CD14-positive monocyte (primary cell): ENCODE results near the gene ELMOD1. TPM values are rescaled to one million over a fixed set of nuclear protein-coding genes. Genes with fewer than 3 reads are reported as not detected.

Source experiments
- DNase-seq, 3 donors: peaks; one replicate each; pipeline ENCODE4 v3.0.0-alpha.2; 2011 to 2022
- H2AFZ ChIP-seq: 2 replicates; pipeline ENCODE4 v1.6.0; 2012; ENCODE audit warnings: mild to moderate bottlenecking, low read depth, low read length, inconsistent platforms; ENCODE audit not compliant: insufficient read depth, poor library complexity, severe bottlenecking
- H3K27ac ChIP-seq, 2 donors: 1 replicate in 1 of 2; 2 replicates in 1 of 2; pipeline ENCODE4 v1.5.1; 2012 to 2013; ENCODE audit warnings: low read length in 2 of 2, control low read depth in 1 of 2, inconsistent platforms in 1 of 2, low read depth in 1 of 2, mild to moderate bottlenecking in 1 of 2
- H3K27me3 ChIP-seq, 2 donors: one replicate each; pipeline versions ENCODE4 v1.6.0 to v1.6.1; 2011 to 2013; ENCODE audit warnings: low read length in 2 of 2; ENCODE audit not compliant: control insufficient read depth in 2 of 2, insufficient read depth in 2 of 2
- H3K36me3 ChIP-seq, 2 donors: replicated peaks in 1 of 2; 1 replicate in 1 of 2; 2 replicates in 1 of 2; pipeline versions ENCODE4 v1.5.1 to v1.6.1; 2012 to 2013; ENCODE audit warnings: low read length in 2 of 2, control low read depth in 1 of 2, inconsistent platforms in 1 of 2, mild to moderate bottlenecking in 1 of 2; ENCODE audit not compliant: insufficient read depth in 2 of 2, control insufficient read depth in 1 of 2
- H3K4me1 ChIP-seq, 2 donors: 1 replicate in 1 of 2; 2 replicates in 1 of 2; pipeline versions ENCODE4 v1.5.1 to v1.6.1; 2012 to 2013; ENCODE audit warnings: low read length in 2 of 2, control low read depth in 1 of 2, inconsistent platforms in 1 of 2, mild to moderate bottlenecking in 1 of 2, moderate library complexity in 1 of 2; ENCODE audit not compliant: insufficient read depth in 2 of 2, control insufficient read depth in 1 of 2
- H3K4me2 ChIP-seq: replicated peaks from 2 replicates; pipeline ENCODE3; 2012; ENCODE audit warnings: low read length, moderate library complexity, mild to moderate bottlenecking; ENCODE audit not compliant: poor library complexity, severe bottlenecking; ENCODE audit errors: extremely low read depth
- H3K4me3 ChIP-seq, 3 experiments: fragments of 200-600 bp in 1 of 3; sonication (generic) in 1 of 3; replicated peaks in 1 of 3; 1 replicate in 2 of 3; 2 replicates in 1 of 3; pipeline ENCODE4 v1.5.1; 2011 to 2013; ENCODE audit warnings: low read length in 3 of 3, mild to moderate bottlenecking in 3 of 3, control low read depth in 2 of 3, low read depth in 2 of 3, inconsistent platforms in 1 of 3, moderate library complexity in 1 of 3
- H3K79me2 ChIP-seq: 2 replicates; pipeline ENCODE4 v1.6.0; 2012; ENCODE audit warnings: mild to moderate bottlenecking, control low read depth, inconsistent platforms, low read length, moderate library complexity; ENCODE audit not compliant: insufficient read depth
- H3K9ac ChIP-seq: 2 replicates; pipeline ENCODE4 v1.6.0; 2017; ENCODE audit warnings: low read length, mild to moderate bottlenecking; ENCODE audit not compliant: insufficient read depth, poor library complexity, severe bottlenecking
- H3K9me3 ChIP-seq, 2 donors: replicated peaks in 1 of 2; 1 replicate in 1 of 2; 2 replicates in 1 of 2; pipeline versions ENCODE4 v1.5.1 to v1.6.1; 2012 to 2013; ENCODE audit warnings: low read length in 2 of 2, control low read depth in 1 of 2; ENCODE audit not compliant: control insufficient read depth in 1 of 2, insufficient read depth in 1 of 2
- H4K20me1 ChIP-seq: 2 replicates; pipeline ENCODE4 v1.6.0; 2012; ENCODE audit warnings: mild to moderate bottlenecking, low read length, control low read depth, moderate library complexity; ENCODE audit not compliant: insufficient read depth
- H3K27ac Mint-ChIP-seq, 7 donors: one replicate each; pipeline ENCODE4 v1.8.0; 2020; ENCODE audit warnings: mild to moderate bottlenecking in 7 of 7, mixed read lengths in 7 of 7, moderate library complexity in 6 of 7, inconsistent platforms in 2 of 7
- H3K27me3 Mint-ChIP-seq, 3 donors: one replicate each; pipeline ENCODE4 v1.8.0; 2021 to 2022; ENCODE audit warnings: low read depth in 3 of 3, mild to moderate bottlenecking in 3 of 3, mixed read lengths in 3 of 3, moderate library complexity in 3 of 3, inconsistent platforms in 1 of 3
- H3K36me3 Mint-ChIP-seq, 2 donors: one replicate each; pipeline ENCODE4 v1.8.0; 2020; ENCODE audit warnings: mixed read lengths in 2 of 2, inconsistent platforms in 1 of 2, mild to moderate bottlenecking in 1 of 2
- H3K4me1 Mint-ChIP-seq: one replicate; pipeline ENCODE4 v1.8.0; 2020; ENCODE audit warnings: mild to moderate bottlenecking, mixed read lengths
- H3K4me3 Mint-ChIP-seq, 2 donors: one replicate each; pipeline ENCODE4 v1.8.0; 2020; ENCODE audit warnings: mild to moderate bottlenecking in 2 of 2, mixed read lengths in 2 of 2, moderate library complexity in 1 of 2
- H3K9me3 Mint-ChIP-seq, 7 donors: one replicate each; pipeline ENCODE4 v1.8.0; 2020 to 2022; ENCODE audit warnings: mixed read lengths in 7 of 7, mild to moderate bottlenecking in 6 of 7, moderate library complexity in 6 of 7, inconsistent platforms in 2 of 7
- WGBS: methylation state at CpG from one replicate; pipeline ENCODE4 v1.1.5; 2013; ENCODE audit warnings: missing lambda C conversion rate; ENCODE audit not compliant: insufficient coverage; 5-methylcytosine and 5-hydroxymethylcytosine counted together
- intact Hi-C, 2 donors: fragments of 100-400 bp; cut with micrococcal nuclease; formaldehyde crosslinking; loops; one replicate each; pipeline versions ENCODE4 v1.15.0 to v1.15.1; 2023
- polyA plus RNA-seq, 3 donors: library from polyadenylated mRNA; depleted of rRNA in 1 of 3; unstranded in 2 of 3; stranded (reverse) in 1 of 3; fragments of 300-500 nt in 2 of 3; fragments of >200 nt in 1 of 3; fragmentation: Illumina TruSeq in 2 of 3; gene quantifications; 1 replicate in 2 of 3; 2 replicates in 1 of 3; pipeline ENCODE4 v1.2.3, GENCODE V29; 2012 to 2021
- TF ChIP-seq, protein P1 (sequence below): fragments of 200-600 bp; IDR thresholded peaks from one replicate; pipeline ENCODE4 v1.8.0; 2022; ENCODE audit warnings: antibody characterized with exemption, mild to moderate bottlenecking

Gene ELMOD1
- polyA plus RNA-seq, 3 donors = not detected

DNA sequence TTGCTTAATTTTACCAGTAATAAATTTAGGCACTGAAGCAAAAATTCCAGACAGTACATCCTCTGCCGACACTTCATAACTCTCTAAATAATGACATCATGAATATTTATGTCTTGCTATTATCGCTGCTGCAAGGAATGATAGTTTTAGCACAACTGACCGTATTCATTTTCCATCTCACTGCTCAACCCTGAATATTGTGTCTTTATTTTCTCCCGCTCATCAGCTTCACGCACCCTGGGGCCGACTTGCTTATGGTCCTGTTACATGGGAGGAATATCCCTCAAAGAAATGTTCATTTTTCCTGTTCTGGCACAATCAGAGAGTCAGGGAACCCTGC is 87.7 kb downstream of the ELMOD1 start:
- H3K36me3 Mint-ChIP-seq = no peaks in the 10 kb centered on the region
- H3K9ac ChIP-seq = no peak overlapping the region
- H3K27me3 ChIP-seq = no peaks in the 10 kb centered on the region
- H4K20me1 ChIP-seq = no peaks in the 10 kb centered on the region
- TF ChIP-seq, protein P1, sequence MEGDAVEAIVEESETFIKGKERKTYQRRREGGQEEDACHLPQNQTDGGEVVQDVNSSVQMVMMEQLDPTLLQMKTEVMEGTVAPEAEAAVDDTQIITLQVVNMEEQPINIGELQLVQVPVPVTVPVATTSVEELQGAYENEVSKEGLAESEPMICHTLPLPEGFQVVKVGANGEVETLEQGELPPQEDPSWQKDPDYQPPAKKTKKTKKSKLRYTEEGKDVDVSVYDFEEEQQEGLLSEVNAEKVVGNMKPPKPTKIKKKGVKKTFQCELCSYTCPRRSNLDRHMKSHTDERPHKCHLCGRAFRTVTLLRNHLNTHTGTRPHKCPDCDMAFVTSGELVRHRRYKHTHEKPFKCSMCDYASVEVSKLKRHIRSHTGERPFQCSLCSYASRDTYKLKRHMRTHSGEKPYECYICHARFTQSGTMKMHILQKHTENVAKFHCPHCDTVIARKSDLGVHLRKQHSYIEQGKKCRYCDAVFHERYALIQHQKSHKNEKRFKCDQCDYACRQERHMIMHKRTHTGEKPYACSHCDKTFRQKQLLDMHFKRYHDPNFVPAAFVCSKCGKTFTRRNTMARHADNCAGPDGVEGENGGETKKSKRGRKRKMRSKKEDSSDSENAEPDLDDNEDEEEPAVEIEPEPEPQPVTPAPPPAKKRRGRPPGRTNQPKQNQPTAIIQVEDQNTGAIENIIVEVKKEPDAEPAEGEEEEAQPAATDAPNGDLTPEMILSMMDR = no peak
- no peak overlapping the region for H3K27ac ChIP-seq
- H3K27ac Mint-ChIP-seq = no peak overlapping the region
- H3K4me1 Mint-ChIP-seq = peaks cover 18% of the 10 kb centered on the region
- peaks cover 17 to 20% of the 10 kb centered on the region in 2 donors for H3K4me1 ChIP-seq
- WGBS = 71% methylated on average over 4 of the region's 6 CpGs
- no peak overlapping the region for H3K4me3 Mint-ChIP-seq
- no peak overlapping the region for H3K4me2 ChIP-seq
- peaks cover 0 to 6% (median 0%) of the 10 kb centered on the region in 7 donors for H3K9me3 Mint-ChIP-seq
- H3K9me3 ChIP-seq = no peaks in the 10 kb centered on the region
- no peak overlapping the region for H2AFZ ChIP-seq
- H3K27me3 Mint-ChIP-seq = peaks cover 5% of the 10 kb centered on the region in 3 donors
- intact Hi-C loops = no loop called here
- no peaks in the 10 kb centered on the region for H3K36me3 ChIP-seq
- no peak overlapping the region for H3K4me3 ChIP-seq
- no peak for DNase-seq
- no peaks in the 10 kb centered on the region for H3K79me2 ChIP-seq

- H3K4me3 Mint-ChIP-seq = no peak overlapping the region
- Histone ChIP-seq H3K9ac (no peak overlapping the region), H3K4me1 (peaks cover 21 to 22% of the 10 kb centered on the region in 2 donors), H3K4me3 (no peak overlapping the region), H2AFZ (no peak overlapping the region), H4K20me1 (no peaks in the 10 kb centered on the region), H3K27me3 (no peaks in the 10 kb centered on the region), H3K4me2 (no peak overlapping the region), H3K9me3 (no peaks in the 10 kb centered on the region), H3K27ac (no peak overlapping the region), H3K79me2 (no peaks in the 10 kb centered on the region), H3K36me3 (no peaks in the 10 kb centered on the region)
- no CpG with 5 or more reads among the region's 4 CpGs for WGBS
- no peak for DNase-seq
- H3K4me1 Mint-ChIP-seq = peaks cover 19% of the 10 kb centered on the region
- H3K9me3 Mint-ChIP-seq = peaks cover 0 to 6% (median 0%) of the 10 kb centered on the region in 7 donors
- H3K27ac Mint-ChIP-seq = no peak overlapping the region
- peaks cover 5% of the 10 kb centered on the region in 3 donors for H3K27me3 Mint-ChIP-seq
- TF ChIP-seq, protein P1 = no peak
- intact Hi-C loops = no loop called here
- H3K36me3 Mint-ChIP-seq = no peaks in the 10 kb centered on the region
Measured at GRCh38 chr11:107679255-107680024, 88.5 kb downstream of the ELMOD1 start.
